Measurements from ENCODE around the gene POLQ. TPM values are rescaled to one million over a fixed set of nuclear protein-coding genes. Genes with fewer than 3 reads are reported as not detected.
"Not testable (repeated sequence)": the region's sequence is repeated elsewhere in the genome, so short reads cannot be mapped to it uniquely, and the experiment has no call there.

POLQ gene
- total RNA-seq, 2 experiments from 2014 or later = 20.1 to 20.8 TPM

DNA sequence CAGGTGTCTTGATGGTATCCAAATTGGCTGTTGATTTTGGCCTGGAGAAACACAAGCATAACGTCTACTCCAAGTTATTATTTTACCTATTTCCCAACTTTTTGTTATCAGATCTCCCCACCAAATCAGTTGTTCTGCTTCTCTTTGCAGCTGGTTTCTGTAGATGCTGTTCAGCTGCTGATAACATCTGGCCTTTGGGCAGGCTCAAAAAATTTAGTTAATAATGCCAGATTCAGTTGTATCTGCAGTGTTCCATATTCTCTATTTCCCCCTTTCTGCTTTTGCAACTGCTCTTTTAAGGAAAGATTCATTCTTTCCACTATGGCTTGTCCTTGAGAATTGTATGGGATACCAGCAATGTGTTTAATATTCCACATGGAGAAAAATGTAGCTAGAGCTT is 149.8 kb downstream of the POLQ start:
- H3K9me3 Mint-ChIP-seq; H3K27ac Mint-ChIP-seq; intact Hi-C loops (cut with micrococcal nuclease); CTCF ChIA-PET; H3K4me1 Mint-ChIP-seq (ENCODE audit: low read depth); H3K36me3 Mint-ChIP-seq (ENCODE audit: low read depth); DNase-seq; H3K4me3 Mint-ChIP-seq: not testable (repeated sequence)
- H3K27me3 Mint-ChIP-seq (ENCODE audit: low read depth) = peaks cover 14% of the 10 kb centered on the region

GRCh38 chr3:121388308-121388707 is 157.5 kb downstream of the POLQ start:
- intact Hi-C loops (cut with micrococcal nuclease); H3K4me1 Mint-ChIP-seq (ENCODE audit: low read depth); H3K27ac Mint-ChIP-seq; H3K9me3 Mint-ChIP-seq; CTCF ChIA-PET; H3K27me3 Mint-ChIP-seq (ENCODE audit: low read depth); DNase-seq; H3K4me3 Mint-ChIP-seq; H3K36me3 Mint-ChIP-seq (ENCODE audit: low read depth): not testable (repeated sequence)

Other genes with a start within 250 kb of the POLQ start
- gene ARGFX, start 22.0 kb upstream of the POLQ start, total RNA-seq = not detected
- not detected for gene FBXO40, start 47.4 kb upstream of the POLQ start, total RNA-seq
- 100 to 1,000 TPM; 240 to 248 TPM for gene HCLS1, start 114.9 kb upstream of the POLQ start, total RNA-seq
- 10 to 100 TPM; 18.2 to 19.7 TPM for gene GOLGB1, start 203.8 kb upstream of the POLQ start, total RNA-seq

Data from activated naive CD4-positive, alpha-beta T cell treated with anti-CD3 and anti-CD28 coated beads for 36 hours (primary cell).